Activated naive CD4-positive, alpha-beta T cell (primary cell): Measurements from ENCODE around the gene SEMA6D.

ENCODE experiments used
- DNase-seq, 4 experiments: peaks; one replicate each; lab custom pipeline; 2025; lab: John Stamatoyannopoulos, UW

Gene SEMA6D

GRCh38 chr15:47743886-47744285 lies 26.6 kb downstream of the SEMA6D start:
- DNase-seq: no peak

GRCh38 chr15:47744496-47744895 lies 27.2 kb downstream of the SEMA6D start:
- DNase-seq: no peak

- DNase-seq: no peak
Observed at GRCh38 chr15:47744973-47745372, 27.7 kb downstream of the SEMA6D start.

GRCh38 chr15:47746516-47746915 lies 29.2 kb downstream of the SEMA6D start:
- no peak for DNase-seq

GRCh38 chr15:47750030-47750739 lies 32.9 kb downstream of the SEMA6D start:
- DNase-seq: no peak

- DNase-seq: no peak
Observed at GRCh38 chr15:47750740-47751262, 33.5 kb downstream of the SEMA6D start.

GRCh38 chr15:47753591-47753990 lies 36.3 kb downstream of the SEMA6D start:
- no peak for DNase-seq

GRCh38 chr15:47754312-47754711 lies 37.0 kb downstream of the SEMA6D start:
- no peak for DNase-seq

- DNase-seq: no peak
Observed at GRCh38 chr15:47755941-47756340, 38.6 kb downstream of the SEMA6D start.

- no peak for DNase-seq
Observed at GRCh38 chr15:47756872-47757271, 39.6 kb downstream of the SEMA6D start.

GRCh38 chr15:47757331-47757730 lies 40.0 kb downstream of the SEMA6D start:
- DNase-seq: no peak

GRCh38 chr15:47762621-47763020 lies 45.3 kb downstream of the SEMA6D start:
- DNase-seq: no peak

GRCh38 chr15:47764666-47765065 lies 47.4 kb downstream of the SEMA6D start:
- DNase-seq: no peak

- DNase-seq: no peak
Observed at GRCh38 chr15:47766406-47766805, 49.1 kb downstream of the SEMA6D start.

GRCh38 chr15:47767035-47767434 lies 49.7 kb downstream of the SEMA6D start:
- DNase-seq: no peak

- no peak for DNase-seq
Observed at GRCh38 chr15:47768735-47769134, 51.4 kb downstream of the SEMA6D start.

- no peak for DNase-seq
Observed at GRCh38 chr15:47769166-47769565, 51.9 kb downstream of the SEMA6D start.

GRCh38 chr15:47773143-47773542 lies 55.8 kb downstream of the SEMA6D start:
- no peak for DNase-seq

GRCh38 chr15:47778263-47778770 lies 61.0 kb downstream of the SEMA6D start:
- no peak for DNase-seq

- DNase-seq: no peak
Observed at GRCh38 chr15:47780971-47781370, 63.7 kb downstream of the SEMA6D start.

- no peak for DNase-seq
Observed at GRCh38 chr15:47781527-47781926, 64.2 kb downstream of the SEMA6D start.

GRCh38 chr15:47784820-47785219 lies 67.5 kb downstream of the SEMA6D start:
- no peak for DNase-seq

GRCh38 chr15:47786371-47786770 lies 69.1 kb downstream of the SEMA6D start:
- no peak for DNase-seq

GRCh38 chr15:47787875-47788274 lies 70.6 kb downstream of the SEMA6D start:
- DNase-seq: no peak
